H9 (cell line): ENCODE data around the gene JMJD1C. TPM values are rescaled to one million over a fixed set of nuclear protein-coding genes. Genes with fewer than 3 reads are reported as not detected.

Experiments
- DNase-seq: peaks from one replicate; pipeline ENCODE4 v3.0.0-alpha.2; 2017
- H2AFZ ChIP-seq: one replicate; pipeline ENCODE4 v1.6.1; 2013; ENCODE audit warnings: mild to moderate bottlenecking, low read length, control low read depth, moderate library complexity
- H2AK5ac ChIP-seq: 2 replicates; pipeline ENCODE4 v1.6.1; 2013; ENCODE audit warnings: low read length, control low read depth, mixed read lengths; ENCODE audit not compliant: insufficient read length
- H2BK120ac ChIP-seq: one replicate; pipeline ENCODE4 v1.6.1; 2013; ENCODE audit warnings: low read depth, mild to moderate bottlenecking, low read length, control low read depth, inconsistent platforms; ENCODE audit not compliant: poor library complexity, severe bottlenecking
- H2BK12ac ChIP-seq: 2 replicates; pipeline ENCODE4 v1.6.1; 2013; ENCODE audit warnings: low read length, control low read depth, mixed read lengths, low read depth; ENCODE audit not compliant: insufficient read length
- H2BK15ac ChIP-seq: 2 replicates; pipeline ENCODE4 v1.6.1; 2013; ENCODE audit warnings: low read depth, low read length, control low read depth
- H2BK20ac ChIP-seq: one replicate; pipeline ENCODE4 v1.6.1; 2013; ENCODE audit warnings: low read depth, mild to moderate bottlenecking, low read length, control low read depth, inconsistent platforms; ENCODE audit not compliant: poor library complexity, severe bottlenecking
- H2BK5ac ChIP-seq: 2 replicates; pipeline ENCODE4 v1.6.1; 2013; ENCODE audit warnings: low read length, control low read depth, mixed read lengths; ENCODE audit not compliant: insufficient read length
- H3K14ac ChIP-seq: 2 replicates; pipeline ENCODE4 v1.6.1; 2013; ENCODE audit warnings: low read length, control low read depth; ENCODE audit not compliant: insufficient read depth
- H3K18ac ChIP-seq: 2 replicates; pipeline ENCODE4 v1.6.1; 2013; ENCODE audit warnings: low read depth, mild to moderate bottlenecking, mixed read lengths, low read length, control low read depth; ENCODE audit not compliant: insufficient read length
- H3K23ac ChIP-seq: 2 replicates; pipeline ENCODE4 v1.6.1; 2013; ENCODE audit warnings: low read length, control low read depth, mixed read lengths, low read depth; ENCODE audit not compliant: insufficient read length
- H3K23me2 ChIP-seq: 2 replicates; pipeline ENCODE4 v1.6.1; 2013; ENCODE audit warnings: low read depth, mild to moderate bottlenecking, mixed read lengths, low read length, control low read depth; ENCODE audit not compliant: insufficient read length, poor library complexity, severe bottlenecking
- H3K27ac ChIP-seq: 2 replicates; pipeline ENCODE4 v1.5.1; 2013; ENCODE audit warnings: low read length, control low read depth, mixed read lengths, low read depth; ENCODE audit not compliant: insufficient read length
- H3K27me3 ChIP-seq: 2 replicates; pipeline ENCODE4 v1.6.1; 2013; ENCODE audit warnings: low read length, control low read depth, inconsistent platforms; ENCODE audit not compliant: insufficient read depth
- H3K4ac ChIP-seq: 2 replicates; pipeline ENCODE4 v1.6.1; 2013; ENCODE audit warnings: low read depth, mild to moderate bottlenecking, control low read depth, inconsistent platforms, low read length, moderate library complexity
- H3K4me1 ChIP-seq: 2 replicates; pipeline ENCODE4 v1.6.1; 2013; ENCODE audit warnings: low read length, control low read depth, inconsistent platforms; ENCODE audit not compliant: insufficient read depth
- H3K4me2 ChIP-seq: 2 replicates; pipeline ENCODE4 v1.6.1; 2013; ENCODE audit warnings: low read length, control low read depth, mixed read lengths; ENCODE audit not compliant: insufficient read length, insufficient read depth
- H3K56ac ChIP-seq: 2 replicates; pipeline ENCODE4 v1.6.1; 2013; ENCODE audit warnings: low read depth, mild to moderate bottlenecking, mixed read lengths, low read length, control low read depth; ENCODE audit not compliant: insufficient read length
- H3K79me1 ChIP-seq: 2 replicates; pipeline ENCODE4 v1.6.1; 2013; ENCODE audit warnings: low read depth, mild to moderate bottlenecking, moderate library complexity, low read length, control low read depth, inconsistent platforms; ENCODE audit not compliant: insufficient read depth, poor library complexity, severe bottlenecking
- H3K79me2 ChIP-seq: 2 replicates; pipeline ENCODE4 v1.6.1; 2013; ENCODE audit warnings: low read length, control low read depth, inconsistent platforms; ENCODE audit not compliant: insufficient read depth
- H3K9ac ChIP-seq: 2 replicates; pipeline ENCODE4 v1.6.1; 2013; ENCODE audit warnings: low read length, control low read depth, mixed read lengths; ENCODE audit not compliant: insufficient read length; ENCODE audit errors: extremely low read depth
- H3K9me3 ChIP-seq: one replicate; pipeline ENCODE4 v1.6.1; 2013; ENCODE audit warnings: low read depth, low read length, inconsistent platforms; ENCODE audit not compliant: control insufficient read depth
- H3T11ph ChIP-seq: one replicate; pipeline ENCODE4 v1.6.1; 2013; ENCODE audit warnings: mild to moderate bottlenecking, low read length, control low read depth, inconsistent platforms
- H4K20me1 ChIP-seq: one replicate; pipeline ENCODE4 v1.6.1; 2013; ENCODE audit not compliant: control insufficient read depth, insufficient read length, insufficient read depth
- H4K5ac ChIP-seq: 2 replicates; pipeline ENCODE4 v1.6.1; 2013; ENCODE audit warnings: low read depth, mild to moderate bottlenecking, mixed read lengths, low read length, control low read depth; ENCODE audit not compliant: insufficient read length
- H4K8ac ChIP-seq: replicated peaks from 2 replicates; pipeline ENCODE4 v1.6.1; 2013; ENCODE audit warnings: low read length, control low read depth, mixed read lengths, low read depth; ENCODE audit not compliant: insufficient read length
- H4K91ac ChIP-seq: 2 replicates; pipeline ENCODE4 v1.6.1; 2013; ENCODE audit warnings: low read depth, mild to moderate bottlenecking, moderate library complexity, mixed read lengths, low read length, control low read depth; ENCODE audit not compliant: insufficient read length
- H3K27ac Mint-ChIP-seq, 3 experiments: 2 replicates in 2 of 3; 3 replicates in 1 of 3; pipeline ENCODE4 v1.8.0; 2020 to 2021; ENCODE audit warnings: mixed read lengths in 3 of 3, mild to moderate bottlenecking in 1 of 3, moderate library complexity in 1 of 3
- H3K27me3 Mint-ChIP-seq: 2 replicates; pipeline ENCODE4 v1.8.0; 2021; ENCODE audit warnings: low read depth, mild to moderate bottlenecking, moderate library complexity, mixed read lengths
- H3K36me3 Mint-ChIP-seq, 3 experiments: 2 replicates in 2 of 3; 3 replicates in 1 of 3; pipeline ENCODE4 v1.8.0; 2020 to 2021; ENCODE audit warnings: low read depth in 3 of 3, mixed read lengths in 3 of 3; ENCODE audit not compliant: insufficient read depth in 1 of 3
- H3K4me1 Mint-ChIP-seq, 2 experiments: 2 replicates each; pipeline ENCODE4 v1.8.0; 2020; ENCODE audit warnings: mixed read lengths in 2 of 2
- H3K4me3 Mint-ChIP-seq, 2 experiments: 2 replicates in 1 of 2; 3 replicates in 1 of 2; pipeline ENCODE4 v1.8.0; 2020 to 2021; ENCODE audit warnings: mild to moderate bottlenecking in 2 of 2, mixed read lengths in 2 of 2, moderate library complexity in 1 of 2
- H3K9me3 Mint-ChIP-seq, 2 experiments: 2 replicates in 1 of 2; 3 replicates in 1 of 2; pipeline ENCODE4 v1.8.0; 2020; ENCODE audit warnings: mild to moderate bottlenecking in 2 of 2, mixed read lengths in 2 of 2, moderate library complexity in 1 of 2
- WGBS: extraction: QIAGEN DNeasy Blood & Tissue Kit; methylation state at CpG from one replicate; pipeline ENCODE4 v1.1.7; 2013; ENCODE audit warnings: missing lambda C conversion rate, low lambda C conversion rate, mixed read lengths; ENCODE audit not compliant: insufficient read length; ENCODE audit errors: extremely low coverage; 5-methylcytosine and 5-hydroxymethylcytosine counted together
- total RNA-seq: library from RNA; stranded (reverse); gene quantifications from 2 replicates; pipeline ENCODE4 v1.2.1, GENCODE V29; 2021
- TF ChIP-seq, protein P1 (sequence below): fragments of 200-600 bp; sonication (generic); conservative IDR thresholded peaks from 3 replicates; pipeline ENCODE4 v1.8.0; 2021; ENCODE audit warnings: antibody characterized with exemption, mild to moderate bottlenecking

Gene JMJD1C
- total RNA-seq, 1 experiment from 2014 or later, result 200 TPM

DNA sequence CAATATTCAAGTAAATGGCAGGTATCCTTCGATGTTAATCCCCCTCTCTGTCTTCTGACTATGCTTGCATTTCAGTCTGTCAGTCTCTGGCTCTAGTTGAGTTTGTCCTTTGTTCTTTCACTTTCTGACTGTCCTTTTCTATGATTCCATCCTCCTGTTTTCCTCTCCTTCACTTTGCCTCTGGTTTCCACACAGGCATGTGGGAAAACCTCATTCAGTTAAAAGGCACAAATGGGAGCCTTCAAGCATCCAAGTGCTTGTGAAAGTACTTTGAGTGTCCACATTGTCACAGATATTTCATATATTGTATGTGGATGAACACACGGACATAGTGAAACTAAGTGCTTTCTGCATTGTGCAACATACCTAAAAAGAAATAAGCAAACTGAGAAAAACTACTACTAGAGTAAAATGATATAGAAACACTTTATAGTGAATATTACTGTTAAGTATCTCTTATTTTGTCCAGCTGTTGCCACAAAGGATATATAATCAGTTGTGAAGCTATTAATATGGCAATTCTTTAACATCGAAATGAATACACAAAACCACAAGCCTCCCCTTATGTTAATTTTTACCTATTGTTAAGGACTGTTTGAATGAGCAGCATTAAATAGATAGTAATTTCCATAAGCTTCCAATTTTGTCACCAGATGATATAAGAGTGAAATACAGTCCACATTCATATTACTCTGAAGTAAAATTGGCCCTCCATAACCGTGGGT lies 260.9 kb downstream of the JMJD1C start:
- Histone ChIP-seq H3K14ac (no peak overlapping the region), H3K9me3 (no peaks in the 10 kb centered on the region), H2BK20ac (no peak overlapping the region), H3K9ac (no peak overlapping the region), H4K5ac (no peak overlapping the region), H3K23me2 (no peaks in the 10 kb centered on the region), H3K27ac (no peak overlapping the region), H3K4ac (no peak overlapping the region), H3K4me2 (no peak overlapping the region), H3K27me3 (no peaks in the 10 kb centered on the region), H2BK120ac (no peak overlapping the region), H2BK15ac (no peak overlapping the region), H4K91ac (no peak overlapping the region), H2BK12ac (no peak overlapping the region), H4K8ac (no peak overlapping the region), H3K56ac (no peak overlapping the region), H3T11ph (no peak overlapping the region), H3K23ac (no peak overlapping the region), H2BK5ac (no peak overlapping the region), H3K79me2 (peaks cover 10% of the 10 kb centered on the region; the same call in 1 of the 2 replicates), H4K20me1 (no peaks in the 10 kb centered on the region), H3K4me1 (peaks cover 11% of the 10 kb centered on the region), H2AK5ac (no peak overlapping the region), H3K79me1 (peaks cover 4% of the 10 kb centered on the region), H3K18ac (no peak overlapping the region), H2AFZ (no peak overlapping the region)
- no peaks in the 10 kb centered on the region for H3K27me3 Mint-ChIP-seq
- DNase-seq, result no peak
- no peak overlapping the region for H3K4me3 Mint-ChIP-seq
- no peaks in the 10 kb centered on the region for H3K9me3 Mint-ChIP-seq
- no CpG with 5 or more reads among the region's 4 CpGs for WGBS
- peak overlapping the region; percentile 17 to 79 (median 28); a peak in 4 of 7 replicates for H3K27ac Mint-ChIP-seq
- peaks cover 31 to 60% (median 47%) of the 10 kb centered on the region in 3 experiments; a peak in 6 of 7 replicates for H3K36me3 Mint-ChIP-seq
- H3K4me1 Mint-ChIP-seq, result peaks cover 69 to 76% of the 10 kb centered on the region in 2 experiments
- TF ChIP-seq, protein P1, sequence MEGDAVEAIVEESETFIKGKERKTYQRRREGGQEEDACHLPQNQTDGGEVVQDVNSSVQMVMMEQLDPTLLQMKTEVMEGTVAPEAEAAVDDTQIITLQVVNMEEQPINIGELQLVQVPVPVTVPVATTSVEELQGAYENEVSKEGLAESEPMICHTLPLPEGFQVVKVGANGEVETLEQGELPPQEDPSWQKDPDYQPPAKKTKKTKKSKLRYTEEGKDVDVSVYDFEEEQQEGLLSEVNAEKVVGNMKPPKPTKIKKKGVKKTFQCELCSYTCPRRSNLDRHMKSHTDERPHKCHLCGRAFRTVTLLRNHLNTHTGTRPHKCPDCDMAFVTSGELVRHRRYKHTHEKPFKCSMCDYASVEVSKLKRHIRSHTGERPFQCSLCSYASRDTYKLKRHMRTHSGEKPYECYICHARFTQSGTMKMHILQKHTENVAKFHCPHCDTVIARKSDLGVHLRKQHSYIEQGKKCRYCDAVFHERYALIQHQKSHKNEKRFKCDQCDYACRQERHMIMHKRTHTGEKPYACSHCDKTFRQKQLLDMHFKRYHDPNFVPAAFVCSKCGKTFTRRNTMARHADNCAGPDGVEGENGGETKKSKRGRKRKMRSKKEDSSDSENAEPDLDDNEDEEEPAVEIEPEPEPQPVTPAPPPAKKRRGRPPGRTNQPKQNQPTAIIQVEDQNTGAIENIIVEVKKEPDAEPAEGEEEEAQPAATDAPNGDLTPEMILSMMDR, result no peak
